Upper lobe of left lung (tissue), 6 donors: Measurements from ENCODE around the gene SLC35F3. TPM values are rescaled to one million over a fixed set of nuclear protein-coding genes. Genes with fewer than 3 reads are reported as not detected.
"Not testable (repeated sequence)": the region's sequence is repeated elsewhere in the genome, so short reads cannot be mapped to it uniquely, and the experiment has no call there.

Experiments used
- ATAC-seq, 2 donors: fragments of 200-7000 bp; cut with Tn5 transposase; one replicate each; pipeline ENCODE4 v1.9.1; 2022; ENCODE audit warnings: mild to moderate bottlenecking in 2 of 2, moderate library complexity in 2 of 2; ENCODE audit not compliant: low FRiP score in 2 of 2
- DNase-seq, 2 donors: peaks; one replicate each; pipeline ENCODE4 v3.0.0-alpha.2; 2019 to 2020
- H3K27ac ChIP-seq, 4 donors: fragments of 200-600 bp; sonication (generic); one replicate each; pipeline ENCODE4 v1.5.1; 2016 to 2019
- H3K27me3 ChIP-seq, 4 donors: fragments of 200-600 bp; sonication (generic); one replicate each; pipeline ENCODE4 v1.5.1; 2017 to 2019
- H3K36me3 ChIP-seq, 4 donors: fragments of 200-600 bp; sonication (generic); one replicate each; pipeline ENCODE4 v1.5.1; 2016 to 2019
- H3K4me1 ChIP-seq, 4 donors: fragments of 200-600 bp; sonication (generic); one replicate each; pipeline ENCODE4 v1.5.1; 2018 to 2019
- H3K4me3 ChIP-seq, 4 donors: fragments of 200-600 bp; sonication (generic); one replicate each; pipeline ENCODE4 v1.5.1; 2017 to 2019; ENCODE audit warnings: mild to moderate bottlenecking in 2 of 4, moderate library complexity in 1 of 4
- H3K9me3 ChIP-seq, 4 donors: fragments of 200-600 bp; sonication (generic); one replicate each; pipeline ENCODE4 v1.5.1; 2018 to 2019
- CTCF ChIP-seq, 6 experiments: fragments of 450-650 bp in 4 of 6; fragments of 200-600 bp in 2 of 6; sonication (generic) in 2 of 6; IDR thresholded peaks; one replicate each; pipeline ENCODE4 v1.5.1; 2016 to 2019; ENCODE audit warnings: antibody characterized with exemption in 6 of 6
- EP300 ChIP-seq, 4 donors: sonication (generic); formaldehyde crosslinking; IDR thresholded peaks; one replicate each; pipeline ENCODE4 v1.5.1; 2017; ENCODE audit warnings: antibody characterized with exemption in 4 of 4, control low read depth in 2 of 4
- POLR2A ChIP-seq, 4 donors: fragments of 450-650 bp; IDR thresholded peaks; one replicate each; pipeline ENCODE4 v1.5.1; 2016 to 2017; ENCODE audit warnings: antibody characterized with exemption in 4 of 4, mild to moderate bottlenecking in 2 of 4
- POLR2AphosphoS5 ChIP-seq, 2 donors: sonication (generic); formaldehyde crosslinking; IDR thresholded peaks; one replicate each; pipeline ENCODE4 v1.5.1; 2017; ENCODE audit warnings: antibody characterized with exemption in 2 of 2
- WGBS, 2 donors: methylation state at CpG; one replicate each; pipeline ENCODE4 v1.1.5; 2017 to 2018; 5-methylcytosine and 5-hydroxymethylcytosine counted together
- total RNA-seq, 6 donors: library from RNA; depleted of rRNA in 4 of 6; stranded (reverse); fragments of >200 nt in 4 of 6; gene quantifications; one replicate each; pipeline versions ENCODE4 v1.1.0 to v1.2.1, GENCODE V29; 2016 to 2021
- donor health status: DM: no; HTN: no; CAD: no; lungs with moderate emphysema.
- donor health status: DM: no; HTN: yes; CAD: no; lungs with severe emphysema.

Gene SLC35F3
- total RNA-seq, 6 donors from 2014 or later: 0.30 to 1.7 (median 0.40) TPM; not detected in 1

DNA sequence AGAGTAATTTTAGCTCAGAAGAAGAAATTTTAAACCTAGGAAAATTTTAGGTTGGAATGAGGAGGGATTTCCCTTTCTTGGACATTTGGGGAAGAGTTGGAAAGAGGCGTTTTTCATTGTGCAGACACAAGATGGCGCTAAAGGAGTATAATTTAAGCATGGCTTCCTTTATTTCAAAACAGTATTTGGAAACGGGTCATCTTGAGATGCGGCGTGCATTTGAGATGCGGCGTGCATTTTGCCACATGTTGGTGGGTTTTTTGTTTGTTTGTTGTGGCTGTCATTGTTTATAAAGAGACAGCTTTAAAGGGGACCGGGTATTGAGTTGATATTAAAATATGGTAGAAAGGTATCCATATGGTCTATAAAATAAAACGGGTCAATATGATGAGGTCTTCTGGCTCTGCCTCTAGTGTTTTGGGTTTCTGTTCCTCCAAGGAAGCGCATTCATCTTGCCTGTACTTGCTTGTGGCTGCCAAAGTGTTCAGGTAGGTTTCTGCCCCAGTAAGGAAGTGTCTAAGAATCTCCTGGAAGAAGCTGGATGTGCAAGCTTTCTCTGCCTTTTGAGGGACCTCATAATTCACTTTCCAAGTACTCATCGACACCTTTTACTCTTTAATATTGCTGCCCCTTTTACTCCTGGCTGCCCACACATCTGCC, 210.3 kb downstream of the SLC35F3 start:
- H3K4me3 ChIP-seq: no peak overlapping the region
- H3K27me3 ChIP-seq: no peaks in the 10 kb centered on the region
- 14 to 18% methylated on average over 11 of the region's 11 CpGs for WGBS, 2 donors
- ATAC-seq (peak in 1 of 2 donors; percentile 84), DNase-seq (no peak)
- no peak overlapping the region for H3K27ac ChIP-seq
- H3K4me1 ChIP-seq: no peaks in the 10 kb centered on the region
- H3K36me3 ChIP-seq: no peaks in the 10 kb centered on the region
- no peaks in the 10 kb centered on the region for H3K9me3 ChIP-seq
- TF ChIP-seq POLR2AphosphoS5 (IDR thresholded peaks at IDR 0.05) (no peak), POLR2A (IDR thresholded peaks at IDR 0.05) (no peak), CTCF (IDR thresholded peaks at IDR 0.05) (peak in 5 of 6 experiments; percentile 37 to 58 (median 50)), EP300 (IDR thresholded peaks at IDR 0.05) (no peak)

DNA sequence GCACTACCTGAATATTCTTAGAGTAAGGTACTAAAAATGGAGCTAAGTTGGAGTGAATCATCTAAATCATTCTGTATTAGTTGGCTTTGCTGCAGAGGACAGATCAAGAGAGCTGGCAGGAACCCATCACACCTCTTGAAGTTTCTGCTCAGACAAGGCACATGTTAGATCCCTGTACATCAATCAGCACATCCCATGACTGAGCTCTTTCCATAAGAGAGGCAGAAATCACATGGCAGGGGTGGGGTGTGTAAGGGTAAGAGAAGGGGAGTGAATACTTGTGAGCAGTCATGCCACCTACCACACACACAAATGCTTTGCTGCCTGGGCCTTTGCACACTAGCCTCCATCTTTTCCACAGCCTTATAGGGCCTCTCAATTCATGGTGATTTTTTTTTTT, 214.4 kb downstream of the SLC35F3 start:
- H3K9me3 ChIP-seq: no peaks in the 10 kb centered on the region
- no peak for TF ChIP-seq POLR2A (IDR thresholded peaks at IDR 0.05)
- TF ChIP-seq EP300 (IDR thresholded peaks at IDR 0.05): no peak
- no peak for TF ChIP-seq CTCF (IDR thresholded peaks at IDR 0.05)
- no peak for TF ChIP-seq POLR2AphosphoS5 (IDR thresholded peaks at IDR 0.05)
- no peak overlapping the region for H3K27ac ChIP-seq
- no peak for DNase-seq
- H3K4me3 ChIP-seq: no peak overlapping the region
- H3K27me3 ChIP-seq: no peaks in the 10 kb centered on the region
- no peak for ATAC-seq
- H3K36me3 ChIP-seq: no peaks in the 10 kb centered on the region
- H3K4me1 ChIP-seq: no peaks in the 10 kb centered on the region

DNA sequence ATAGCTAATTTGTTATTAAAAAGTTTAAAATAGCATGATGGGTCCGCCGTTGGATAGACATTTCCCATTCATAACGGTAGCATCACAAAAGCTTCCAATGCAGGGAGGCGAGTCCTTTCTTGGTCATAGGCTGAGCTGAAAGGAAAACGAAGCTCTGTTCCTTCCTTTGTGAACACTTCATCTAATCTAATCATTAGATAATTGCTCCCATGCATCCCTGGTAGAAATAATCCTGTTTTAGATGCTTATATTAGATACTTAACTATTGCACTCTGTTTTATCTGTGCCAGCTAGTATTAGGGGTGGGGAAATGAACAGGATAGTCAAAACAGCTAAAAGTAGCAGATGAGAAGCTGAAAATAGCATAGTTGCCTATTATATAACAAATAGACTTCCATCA, 215.0 kb downstream of the SLC35F3 start:
- H3K36me3 ChIP-seq: no peaks in the 10 kb centered on the region
- no peak overlapping the region for H3K4me3 ChIP-seq
- WGBS, 2 donors: 80 to 86% methylated on average over 5 of the region's 5 CpGs
- no peaks in the 10 kb centered on the region for H3K4me1 ChIP-seq
- DNase-seq: no peak
- no peak for TF ChIP-seq POLR2A (IDR thresholded peaks at IDR 0.05)
- no peak for TF ChIP-seq POLR2AphosphoS5 (IDR thresholded peaks at IDR 0.05)
- TF ChIP-seq CTCF (IDR thresholded peaks at IDR 0.05): no peak
- TF ChIP-seq EP300 (IDR thresholded peaks at IDR 0.05): no peak
- no peak overlapping the region for H3K27ac ChIP-seq
- no peaks in the 10 kb centered on the region for H3K27me3 ChIP-seq
- no peaks in the 10 kb centered on the region for H3K9me3 ChIP-seq
- no peak for ATAC-seq

DNA sequence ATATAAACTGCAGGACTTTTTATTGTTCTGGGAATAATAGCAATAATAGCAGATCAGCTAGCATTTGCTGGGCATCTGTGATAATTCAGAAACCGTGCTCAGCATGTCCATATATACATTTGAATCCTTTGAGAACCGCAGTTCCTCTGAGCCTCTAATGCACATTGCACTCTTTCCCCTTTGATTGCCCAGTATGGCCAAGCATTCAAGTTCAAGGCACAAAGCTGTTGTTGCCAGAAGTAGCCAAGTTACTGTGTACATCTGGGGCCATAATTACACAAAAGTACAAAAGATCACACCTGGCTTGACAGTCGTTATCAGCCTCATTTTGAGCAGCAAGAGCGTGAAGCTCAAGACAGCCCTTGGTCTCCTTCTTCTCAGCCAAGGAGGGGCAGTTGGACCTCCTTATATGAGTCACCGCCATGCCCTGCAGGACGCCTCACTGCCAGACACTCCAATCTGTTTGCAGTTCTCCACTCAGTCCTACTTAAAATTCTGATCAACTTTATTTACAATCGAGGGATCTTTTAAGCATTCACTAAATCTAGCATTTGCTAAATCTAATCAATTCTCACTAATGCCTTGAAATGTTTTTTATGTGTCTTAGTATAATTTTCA, 216.0 kb downstream of the SLC35F3 start:
- no peak for ATAC-seq
- no peaks in the 10 kb centered on the region for H3K27me3 ChIP-seq
- no peak for DNase-seq
- H3K36me3 ChIP-seq: no peaks in the 10 kb centered on the region
- WGBS, 2 donors: 68 to 80% methylated on average over 7 of the region's 7 CpGs
- H3K9me3 ChIP-seq: no peaks in the 10 kb centered on the region
- H3K27ac ChIP-seq: no peak overlapping the region
- no peak overlapping the region for H3K4me3 ChIP-seq
- TF ChIP-seq CTCF (IDR thresholded peaks at IDR 0.05): no peak
- TF ChIP-seq POLR2A (IDR thresholded peaks at IDR 0.05): no peak
- TF ChIP-seq POLR2AphosphoS5 (IDR thresholded peaks at IDR 0.05): no peak
- H3K4me1 ChIP-seq: no peaks in the 10 kb centered on the region

DNA sequence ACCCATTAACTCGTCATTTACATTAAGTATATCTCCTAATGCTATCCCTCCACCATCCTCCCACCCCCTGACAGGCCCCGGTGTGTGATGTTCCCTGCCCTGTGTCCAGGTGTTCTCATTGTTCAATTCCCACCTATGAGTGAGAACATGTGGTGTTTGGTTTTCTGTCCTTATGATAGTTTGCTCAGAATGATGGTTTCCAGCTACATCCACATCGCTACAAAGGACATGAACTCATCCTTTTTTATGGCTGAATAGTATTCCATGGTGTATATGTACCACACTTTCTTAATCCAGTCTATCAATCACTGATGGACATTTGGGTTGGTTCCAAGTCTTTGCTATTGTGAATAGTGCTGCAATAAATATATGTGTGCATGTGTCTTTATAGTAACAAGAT, 217.2 kb downstream of the SLC35F3 start:
- not testable (repeated sequence) for H3K4me1 ChIP-seq, H3K27ac ChIP-seq, H3K9me3 ChIP-seq, DNase-seq, H3K27me3 ChIP-seq, H3K4me3 ChIP-seq, ATAC-seq, H3K36me3 ChIP-seq
- 93 to 94% methylated on average over 3 of the region's 3 CpGs for WGBS, 2 donors

GRCh38 chr1:234122571-234122970, 218.1 kb downstream of the SLC35F3 start:
- WGBS, 2 donors: 83 to 86% methylated on average over 2 of the region's 2 CpGs
- not testable (repeated sequence) for H3K4me1 ChIP-seq, H3K4me3 ChIP-seq, H3K9me3 ChIP-seq, H3K27ac ChIP-seq, DNase-seq, ATAC-seq, H3K36me3 ChIP-seq, H3K27me3 ChIP-seq
